Natural killer cell treated with Interleukin-12 subunit alpha and Interleukin-12 subunit beta and Interleukin-15 and Interleukin-18, amount 100 ng/mL, for 72 hours (primary cell): ENCODE data around the gene TMEM219. TPM values are rescaled to one million over a fixed set of nuclear protein-coding genes. Genes with fewer than 3 reads are reported as not detected.
A peak's percentile ranks its signal among the peaks of the same experiment; 100 is the strongest.

ENCODE experiments used
- ATAC-seq, 2 donors: fragments of 150-1000 bp; cut with Tn5 transposase in 1 of 2; sonication (Bioruptor Pico), chemical (Tn5 transposase) in 1 of 2; 2 replicates each; pipeline ENCODE4 v1.10.0; 2021
- DNase-seq: peaks from one replicate; pipeline ENCODE4 v3.0.0; 2022; ENCODE audit warnings: low spot score
- H3K27ac Mint-ChIP-seq, 2 donors: 1 replicate in 1 of 2; 2 replicates in 1 of 2; pipeline ENCODE4 v1.8.0; 2022; ENCODE audit warnings: mixed read lengths in 2 of 2, mild to moderate bottlenecking in 1 of 2, moderate library complexity in 1 of 2
- H3K27me3 Mint-ChIP-seq, 2 donors: 1 replicate in 1 of 2; 2 replicates in 1 of 2; pipeline ENCODE4 v1.8.0; 2022; ENCODE audit warnings: mixed read lengths in 2 of 2
- H3K36me3 Mint-ChIP-seq: one replicate; pipeline ENCODE4 v1.8.0; 2022; ENCODE audit warnings: mixed read lengths
- H3K4me1 Mint-ChIP-seq, 2 donors: 1 replicate in 1 of 2; 2 replicates in 1 of 2; pipeline ENCODE4 v1.8.0; 2022; ENCODE audit warnings: low read depth in 2 of 2, mixed read lengths in 2 of 2, mild to moderate bottlenecking in 1 of 2
- H3K4me3 Mint-ChIP-seq: one replicate; pipeline ENCODE4 v1.8.0; 2022; ENCODE audit warnings: mixed read lengths
- H3K9me3 Mint-ChIP-seq: 2 replicates; pipeline ENCODE4 v1.8.0; 2022; ENCODE audit warnings: mixed read lengths
- total RNA-seq, 2 donors: library from RNA; stranded (reverse); gene quantifications; one replicate each; pipeline ENCODE4 v1.2.3, GENCODE V29; 2022

TMEM219 gene
- total RNA-seq, 2 donors from 2014 or later = 44.3 to 51.6 TPM

DNA sequence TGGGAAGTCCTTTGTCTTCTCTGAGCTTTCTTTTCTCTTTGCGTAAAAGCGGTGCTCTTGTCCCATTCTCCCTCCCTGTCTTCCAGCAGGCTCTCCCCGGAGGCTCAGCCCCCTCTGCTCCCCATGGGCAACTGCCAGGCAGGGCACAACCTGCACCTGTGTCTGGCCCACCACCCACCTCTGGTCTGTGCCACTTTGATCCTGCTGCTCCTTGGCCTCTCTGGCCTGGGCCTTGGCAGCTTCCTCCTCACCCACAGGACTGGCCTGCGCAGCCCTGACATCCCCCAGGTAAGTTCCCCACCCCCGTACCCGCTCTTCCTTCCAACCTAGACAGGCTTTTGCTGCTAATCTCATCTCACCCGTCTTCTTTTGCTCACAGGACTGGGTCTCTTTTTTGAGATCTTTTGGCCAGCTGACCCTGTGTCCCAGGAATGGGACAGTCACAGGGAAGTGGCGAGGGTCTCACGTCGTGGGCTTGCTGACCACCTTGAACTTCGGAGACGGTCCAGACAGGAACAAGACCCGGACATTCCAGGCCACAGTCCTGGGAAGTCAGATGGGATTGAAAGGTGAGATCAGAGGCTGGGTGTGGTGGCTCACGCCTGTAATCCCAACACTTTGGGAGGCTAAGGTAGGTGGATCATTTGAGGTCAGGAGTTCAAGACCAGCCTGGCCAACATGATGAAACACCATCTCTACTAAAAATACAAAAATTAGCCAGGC, 1.3 kb downstream of the TMEM219 start:
- DNase-seq (no peak), ATAC-seq (no peak)
- Mint-ChIP-seq H3K4me1 (peaks cover 15 to 16% of the 10 kb centered on the region in 2 donors), H3K4me3 (peak overlapping the region; percentile 96), H3K9me3 (no peaks in the 10 kb centered on the region), H3K27me3 (no peaks in the 10 kb centered on the region), H3K36me3 (no peaks in the 10 kb centered on the region), H3K27ac (peak overlapping the region; percentile 83 to 93)

DNA sequence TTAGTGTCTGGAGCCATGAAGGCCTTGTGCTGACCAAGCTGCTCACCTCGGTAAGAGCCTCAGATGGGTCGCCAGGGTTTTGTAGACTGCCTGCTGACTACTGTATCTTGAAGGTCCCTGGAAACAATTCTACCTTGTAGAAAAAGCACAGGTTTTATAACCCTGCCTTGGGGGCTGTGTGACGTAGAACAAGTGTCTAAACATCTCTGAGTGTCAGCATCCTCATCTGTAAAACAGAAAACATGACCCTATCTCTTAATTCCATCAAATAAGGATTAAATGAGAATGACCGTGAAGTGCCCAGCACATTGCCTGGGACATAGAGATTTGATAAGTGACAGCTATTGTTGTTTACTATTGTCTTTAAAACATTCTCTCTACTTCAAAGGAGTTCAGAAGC, 6.3 kb downstream of the TMEM219 start:
- H3K27ac Mint-ChIP-seq = no peak overlapping the region

DNA sequence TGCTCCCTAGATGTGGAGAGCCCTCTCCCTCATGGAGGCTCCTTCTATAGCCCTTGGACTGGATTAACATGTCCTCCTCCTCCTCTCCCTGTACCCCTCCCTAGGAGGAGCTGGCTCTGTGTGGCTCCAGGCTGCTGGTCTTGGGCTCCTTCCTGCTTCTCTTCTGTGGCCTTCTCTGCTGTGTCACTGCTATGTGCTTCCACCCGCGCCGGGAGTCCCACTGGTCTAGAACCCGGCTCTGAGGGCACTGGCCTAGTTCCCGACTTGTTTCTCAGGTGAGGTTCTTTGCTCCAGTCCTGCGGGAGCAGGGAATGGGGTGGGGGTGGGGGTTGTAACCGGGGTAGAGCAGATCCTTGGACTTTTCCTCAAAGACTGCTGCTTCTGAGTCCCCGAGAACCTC, 9.4 kb downstream of the TMEM219 start:
- no peak for ATAC-seq
- Mint-ChIP-seq H3K36me3 (peaks cover 17% of the 10 kb centered on the region), H3K4me3 (no peak overlapping the region), H3K27ac (no peak overlapping the region), H3K9me3 (no peaks in the 10 kb centered on the region), H3K27me3 (no peaks in the 10 kb centered on the region), H3K4me1 (peaks cover 22 to 34% of the 10 kb centered on the region in 2 donors)
- DNase-seq = no peak

More for the DNA sequence above, 6.3 kb downstream of the TMEM219 start:
- no peaks in the 10 kb centered on the region for H3K27me3 Mint-ChIP-seq
- no peaks in the 10 kb centered on the region for H3K9me3 Mint-ChIP-seq
- peaks cover 11% of the 10 kb centered on the region for H3K36me3 Mint-ChIP-seq
- DNase-seq (no peak), ATAC-seq (no peak)
- H3K4me1 Mint-ChIP-seq = peaks cover 3 to 13% of the 10 kb centered on the region in 2 donors
- no peak overlapping the region for H3K4me3 Mint-ChIP-seq

DNA sequence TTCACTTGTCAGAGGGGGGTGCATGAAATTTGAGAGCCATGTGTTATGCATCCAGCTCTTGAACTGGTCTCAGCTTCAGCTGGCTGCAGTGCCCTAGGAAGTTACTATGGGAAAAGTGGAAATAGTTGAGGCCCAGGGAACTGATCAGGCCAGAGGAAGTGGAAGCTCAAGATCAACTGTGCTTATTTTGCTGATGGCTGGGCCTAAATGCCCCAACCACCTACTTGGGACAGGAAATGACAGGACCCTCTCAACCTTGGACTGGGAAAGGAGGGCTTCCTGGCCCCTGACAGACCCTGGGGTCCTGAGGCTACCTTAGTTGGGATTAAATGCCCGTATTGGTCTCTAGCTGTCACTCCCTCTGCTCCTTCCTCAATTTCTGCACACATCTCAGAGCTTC, 10.6 kb downstream of the TMEM219 start:
- no peaks in the 10 kb centered on the region for H3K27me3 Mint-ChIP-seq
- H3K4me1 Mint-ChIP-seq = peaks cover 30 to 43% of the 10 kb centered on the region in 2 donors
- DNase-seq (no peak), ATAC-seq (no peak)
- H3K9me3 Mint-ChIP-seq = no peaks in the 10 kb centered on the region
- peak overlapping the region; percentile 99 for H3K4me3 Mint-ChIP-seq
- H3K27ac Mint-ChIP-seq = peak overlapping the region in 1 of 2 donors; percentile 74
- peaks cover 17% of the 10 kb centered on the region for H3K36me3 Mint-ChIP-seq

DNA sequence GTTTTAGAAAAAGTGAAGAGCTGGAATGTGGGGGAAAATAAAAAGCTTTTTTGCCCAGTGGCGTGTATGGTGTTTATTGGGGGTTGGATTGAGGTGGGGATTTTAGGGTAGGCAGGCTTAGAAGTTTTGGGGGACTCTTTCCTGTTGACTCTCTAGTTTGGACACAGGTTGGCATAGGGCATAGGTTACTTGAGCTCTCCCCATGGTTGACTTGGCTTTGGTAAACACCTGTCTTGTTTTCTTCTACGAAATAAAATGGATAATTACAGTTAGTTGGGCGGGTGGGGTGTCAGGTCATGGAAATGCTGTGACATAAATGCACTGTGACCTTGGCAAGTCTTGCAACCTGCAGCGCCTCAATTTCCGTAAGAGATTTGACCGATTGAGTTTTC, 11.1 kb downstream of the TMEM219 start:
- H3K27ac Mint-ChIP-seq = peak overlapping the region; percentile 74 to 91
- peaks cover 30 to 43% of the 10 kb centered on the region in 2 donors for H3K4me1 Mint-ChIP-seq

DNA sequence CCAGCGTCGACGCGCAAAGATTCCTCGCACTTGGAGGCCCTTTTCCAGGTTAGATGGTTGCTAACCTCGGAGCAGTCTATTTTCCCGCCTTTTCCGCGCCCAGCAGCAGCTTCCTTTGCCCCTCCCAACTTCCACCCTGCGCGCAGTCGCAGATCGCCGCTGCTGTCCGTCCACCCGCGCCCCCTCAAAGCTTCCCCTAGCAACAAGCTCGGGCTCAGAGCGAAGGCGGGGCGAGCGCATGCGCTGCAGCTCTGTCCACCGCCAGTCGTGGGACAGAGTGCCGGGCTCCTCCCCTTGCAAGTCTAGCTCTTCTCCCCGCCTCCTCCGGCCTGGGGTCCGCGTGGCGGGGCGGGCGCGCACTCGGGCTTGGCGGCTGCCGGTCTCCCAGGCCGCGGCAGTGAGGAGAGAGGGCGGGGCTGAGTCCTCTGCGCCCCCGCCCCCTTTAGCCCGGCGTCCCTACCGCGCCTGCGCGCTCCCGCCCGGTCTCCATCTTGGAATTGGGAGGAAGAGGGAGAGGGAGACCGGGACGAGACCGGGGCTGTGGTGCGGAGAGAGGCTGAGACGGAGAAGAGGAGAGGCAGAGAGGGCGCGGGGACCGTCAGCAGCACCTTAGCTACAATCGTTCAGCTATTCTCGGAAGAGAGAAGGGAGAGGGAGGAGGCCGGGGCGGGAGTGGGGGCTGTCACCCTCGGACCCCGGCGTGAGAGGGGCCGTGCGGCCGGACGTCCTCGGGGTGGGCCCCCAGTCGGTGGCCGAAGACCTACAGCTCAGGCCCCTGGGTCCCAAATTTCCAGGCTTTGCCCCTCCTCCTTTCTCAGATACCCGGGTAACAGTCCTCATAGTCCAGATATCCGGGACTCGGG, 11.7 kb downstream of the TMEM219 start, which contains the start of gene TAOK2:
Gene TAOK2 (plus strand): TSS at position 485 of the 863 bp plus-strand sequence. CDS start 3,905 bp downstream, outside the sequence.
- ATAC-seq = peak; percentile 99
- Mint-ChIP-seq H3K9me3 (no peaks in the 10 kb centered on the region), H3K4me3 (peak within 1 kb of the TSS; percentile 99), H3K4me1 (peaks cover 30 to 42% of the 10 kb centered on the region in 2 donors), H3K27me3 (no peaks in the 10 kb centered on the region), H3K27ac (peak within 1 kb of the TSS; percentile 74 to 91), H3K36me3 (peaks cover 14% of the 10 kb centered on the region)
- DNase-seq = peak; percentile 100

More for the DNA sequence above, 11.1 kb downstream of the TMEM219 start:
- Mint-ChIP-seq H3K9me3 (no peaks in the 10 kb centered on the region), H3K36me3 (peaks cover 17% of the 10 kb centered on the region), H3K27me3 (no peaks in the 10 kb centered on the region), H3K4me3 (peak overlapping the region; percentile 99)
- no peak for DNase-seq
- ATAC-seq = no peak

DNA sequence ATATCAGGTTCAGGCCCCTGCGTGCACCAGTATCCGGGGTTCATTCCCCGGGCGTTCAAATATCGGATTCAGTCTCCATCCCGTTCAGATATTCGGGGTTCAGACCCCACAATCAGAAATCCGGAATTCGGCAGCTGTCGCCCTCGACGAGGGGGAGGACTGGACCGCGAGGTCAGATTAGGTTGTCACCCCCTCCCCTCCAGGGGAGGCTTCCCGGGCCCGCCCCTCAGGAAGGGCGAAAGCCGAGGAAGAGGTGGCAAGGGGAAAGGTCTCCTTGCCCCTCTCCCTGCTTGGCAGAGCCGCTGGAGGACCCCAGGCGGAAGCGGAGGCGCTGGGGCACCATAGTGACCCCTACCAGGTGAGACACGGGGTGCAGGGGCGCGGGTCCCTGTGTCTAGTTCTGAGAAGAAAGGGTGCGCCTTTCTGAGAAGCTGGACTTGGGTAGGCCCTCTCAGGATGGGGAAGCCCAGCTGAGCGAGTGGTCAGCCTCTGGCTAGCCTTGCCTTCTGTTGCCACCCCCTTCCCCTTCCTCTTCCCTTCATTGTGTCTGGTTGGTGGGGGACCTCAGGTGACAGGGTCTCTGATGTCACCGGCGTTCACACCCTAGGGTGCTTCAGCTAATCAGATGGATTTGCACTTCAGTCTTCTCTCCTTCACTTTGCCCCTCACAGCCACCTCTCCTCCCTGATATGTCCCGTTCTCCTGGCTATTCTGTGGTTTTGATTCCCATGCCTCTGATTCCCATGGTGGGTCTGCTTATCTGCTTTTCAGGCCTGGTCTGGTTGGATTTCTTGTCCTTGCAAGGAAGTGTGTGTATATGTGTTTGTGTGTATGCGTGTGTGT, 12.6 kb downstream of the TMEM219 start:
- no peak for DNase-seq
- H3K27ac Mint-ChIP-seq = peak overlapping the region; percentile 74 to 91
- H3K27me3 Mint-ChIP-seq = no peaks in the 10 kb centered on the region
- H3K4me3 Mint-ChIP-seq = peak overlapping the region; percentile 99
- ATAC-seq = no peak
- peaks cover 30 to 39% of the 10 kb centered on the region in 2 donors for H3K4me1 Mint-ChIP-seq
- no peaks in the 10 kb centered on the region for H3K9me3 Mint-ChIP-seq
- peaks cover 13% of the 10 kb centered on the region for H3K36me3 Mint-ChIP-seq

DNA sequence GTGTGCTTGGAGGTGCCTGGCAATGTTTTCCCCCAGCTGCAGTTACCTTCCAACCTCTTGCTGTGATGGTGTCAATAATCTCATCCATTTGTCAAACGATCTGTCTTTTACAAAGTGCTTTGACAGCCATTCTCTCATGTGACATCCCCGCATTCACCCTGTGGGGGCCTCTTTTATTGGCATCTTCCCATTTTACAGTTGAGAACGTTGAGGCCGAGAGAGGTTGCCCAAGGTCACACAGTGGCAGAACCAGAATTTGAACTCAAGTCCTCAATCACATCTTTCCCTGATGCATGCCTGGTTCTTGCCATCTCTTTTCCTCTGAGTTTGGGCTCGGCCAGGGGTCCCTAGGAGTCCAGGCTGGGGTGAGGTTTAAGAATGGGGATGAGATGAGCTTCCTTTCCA, 13.3 kb downstream of the TMEM219 start:
- ATAC-seq = no peak
- Mint-ChIP-seq H3K27me3 (no peaks in the 10 kb centered on the region), H3K27ac (peak overlapping the region; percentile 74 to 91), H3K4me1 (peaks cover 30 to 37% of the 10 kb centered on the region in 2 donors), H3K4me3 (peak overlapping the region; percentile 99), H3K9me3 (no peaks in the 10 kb centered on the region), H3K36me3 (peaks cover 18% of the 10 kb centered on the region)
- DNase-seq = no peak

DNA sequence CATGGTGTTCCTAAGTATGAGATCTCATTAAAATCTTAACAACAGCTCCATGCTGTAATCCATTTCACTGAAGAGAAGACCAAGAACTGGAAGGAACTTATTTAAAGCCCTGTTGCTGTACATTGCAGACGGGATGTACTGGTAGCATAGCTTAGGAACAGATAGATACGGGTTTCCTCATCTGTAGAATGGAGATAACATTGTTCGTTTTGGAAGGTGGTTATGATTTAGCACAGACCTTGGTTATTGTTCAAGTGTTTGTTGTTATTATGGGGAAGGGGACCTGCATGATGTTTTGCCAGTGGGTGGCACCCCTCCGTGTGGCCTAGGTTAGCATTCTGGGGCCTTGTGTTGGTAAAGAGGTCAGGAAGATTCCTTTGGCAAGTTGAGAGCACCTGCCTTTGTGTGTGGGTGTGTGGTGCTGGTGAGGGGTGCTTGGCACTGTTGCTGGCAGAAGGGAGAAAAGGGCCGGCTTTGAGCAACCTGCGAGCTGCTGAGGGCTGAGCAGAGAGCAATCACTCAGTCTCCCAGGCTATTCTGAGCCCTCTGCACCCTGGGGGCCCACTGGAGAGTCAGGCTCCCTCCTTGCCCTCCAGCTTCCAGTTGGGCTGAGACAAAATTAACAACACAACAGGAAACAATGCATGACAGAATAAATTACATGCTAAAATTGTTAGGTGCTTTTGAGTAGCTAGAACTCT, 14.1 kb downstream of the TMEM219 start:
- no peak for DNase-seq
- Mint-ChIP-seq H3K27me3 (no peaks in the 10 kb centered on the region), H3K4me3 (peak overlapping the region; percentile 99), H3K4me1 (peaks cover 30 to 37% of the 10 kb centered on the region in 2 donors), H3K9me3 (no peaks in the 10 kb centered on the region), H3K27ac (peak overlapping the region; percentile 74 to 91), H3K36me3 (peaks cover 22% of the 10 kb centered on the region)
- no peak for ATAC-seq

GRCh38 chr16:29977063-29977825, 15.4 kb downstream of the TMEM219 start:
- H3K36me3 Mint-ChIP-seq = peaks cover 22% of the 10 kb centered on the region
- H3K27ac Mint-ChIP-seq = peak overlapping the region in 1 of 2 donors; percentile 74

GRCh38 chr16:29978081-29978480, 16.2 kb downstream of the TMEM219 start:
- Mint-ChIP-seq H3K36me3 (peaks cover 19% of the 10 kb centered on the region), H3K27ac (no peak overlapping the region), H3K4me1 (peaks cover 28 to 33% of the 10 kb centered on the region in 2 donors), H3K4me3 (no peak overlapping the region), H3K27me3 (no peaks in the 10 kb centered on the region), H3K9me3 (no peaks in the 10 kb centered on the region)
- no peak for DNase-seq
- no peak for ATAC-seq

More at GRCh38 chr16:29977063-29977825, 15.4 kb downstream of the TMEM219 start:
- ATAC-seq = no peak
- H3K4me1 Mint-ChIP-seq = peaks cover 30 to 37% of the 10 kb centered on the region in 2 donors
- no peak for DNase-seq
- H3K9me3 Mint-ChIP-seq = no peaks in the 10 kb centered on the region
- H3K4me3 Mint-ChIP-seq = no peak overlapping the region
- no peaks in the 10 kb centered on the region for H3K27me3 Mint-ChIP-seq

GRCh38 chr16:29978564-29979270, 16.8 kb downstream of the TMEM219 start:
- no peak overlapping the region for H3K4me3 Mint-ChIP-seq
- H3K9me3 Mint-ChIP-seq = no peaks in the 10 kb centered on the region
- no peak for ATAC-seq
- peaks cover 26 to 29% of the 10 kb centered on the region in 2 donors for H3K4me1 Mint-ChIP-seq
- no peaks in the 10 kb centered on the region for H3K27me3 Mint-ChIP-seq
- peaks cover 21% of the 10 kb centered on the region for H3K36me3 Mint-ChIP-seq
- DNase-seq = no peak
- H3K27ac Mint-ChIP-seq = peak overlapping the region in 1 of 2 donors; percentile 21
